Mucosa of descending colon (tissue), 3 donors: ENCODE data around the gene QKI. TPM values are rescaled to one million over a fixed set of nuclear protein-coding genes. Genes with fewer than 3 reads are reported as not detected.

ENCODE experiments used
- ATAC-seq: fragments of 200-7000 bp; cut with Tn5 transposase; one replicate; pipeline ENCODE4 v1.9.1; 2020; ENCODE audit warnings: mild to moderate bottlenecking, moderate library complexity
- DNase-seq, 3 donors: peaks; one replicate each; pipeline ENCODE4 v3.0.0-alpha.2; 2020
- H3K36me3 ChIP-seq: fragments of 200-600 bp; one replicate; pipeline ENCODE4 v1.8.0; 2021; ENCODE audit warnings: low read depth, mild to moderate bottlenecking
- H3K4me1 ChIP-seq: fragments of 200-600 bp; one replicate; pipeline ENCODE4 v1.8.0; 2021; ENCODE audit warnings: low read depth, mild to moderate bottlenecking
- H3K4me3 ChIP-seq: fragments of 200-600 bp; one replicate; pipeline ENCODE4 v1.8.0; 2021; ENCODE audit warnings: mild to moderate bottlenecking
- H3K9me3 ChIP-seq: fragments of 200-600 bp; one replicate; pipeline ENCODE4 v1.8.0; 2021; ENCODE audit warnings: mild to moderate bottlenecking
- intact Hi-C, 2 donors: fragments of 100-400 bp; cut with DNase I in 1 of 2; cut with micrococcal nuclease in 1 of 2; formaldehyde crosslinking; loops; one replicate each; pipeline versions ENCODE4 v1.11.0 to v1.11.1; 2022; cut with DNase I, micrococcal nuclease
- total RNA-seq, 3 donors: library from RNA; stranded (reverse); fragmentation: NEBNext Ultra II Directional in 2 of 3; extraction: Animal tissue kit (Norgen Biotek cat#: 25700) in 2 of 3; gene quantifications; one replicate each; pipeline versions ENCODE4 v1.2.1 to v1.2.4, GENCODE V29; 2021 to 2023
- TF ChIP-seq, protein P1 (sequence below): fragments of 200-600 bp; IDR thresholded peaks from one replicate; pipeline ENCODE4 v1.8.0; 2022; ENCODE audit warnings: antibody characterized with exemption, mild to moderate bottlenecking
- donor health status: DM: no; HTN: no; CAD: no; lungs with moderate emphysema.
- donor health status: DM: no; HTN: no; CAD: no.
- donor health status: DM: no; HTN: yes; CAD: no.

The QKI gene
- total RNA-seq, 3 donors from 2014 or later, result 11.3 to 129 (median 35.8) TPM

DNA sequence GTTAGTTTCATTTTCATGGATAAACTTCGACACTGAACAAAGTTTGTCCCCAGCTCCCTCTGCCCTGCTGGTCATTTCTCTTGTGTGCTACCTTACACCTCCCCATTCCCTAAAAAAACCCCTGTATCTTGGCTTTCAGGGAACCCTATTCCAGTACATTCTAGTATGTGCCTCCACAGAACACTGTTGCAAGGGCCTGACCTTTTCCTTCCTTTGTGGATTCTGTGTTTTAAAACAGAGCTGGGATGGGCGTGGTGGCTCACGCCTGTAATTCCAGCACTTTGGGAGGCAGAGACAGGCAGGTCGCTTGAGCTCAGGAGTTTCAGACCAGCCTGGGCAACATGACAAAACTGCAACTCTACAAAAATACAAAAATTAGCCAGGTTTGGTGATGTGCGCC lies 20.6 kb upstream of the QKI start:
- DNase-seq, result no peak
- Histone ChIP-seq H3K4me1 (no peaks in the 10 kb centered on the region), H3K36me3 (no peaks in the 10 kb centered on the region), H3K9me3 (no peaks in the 10 kb centered on the region), H3K4me3 (no peak overlapping the region)
- TF ChIP-seq, protein P1, sequence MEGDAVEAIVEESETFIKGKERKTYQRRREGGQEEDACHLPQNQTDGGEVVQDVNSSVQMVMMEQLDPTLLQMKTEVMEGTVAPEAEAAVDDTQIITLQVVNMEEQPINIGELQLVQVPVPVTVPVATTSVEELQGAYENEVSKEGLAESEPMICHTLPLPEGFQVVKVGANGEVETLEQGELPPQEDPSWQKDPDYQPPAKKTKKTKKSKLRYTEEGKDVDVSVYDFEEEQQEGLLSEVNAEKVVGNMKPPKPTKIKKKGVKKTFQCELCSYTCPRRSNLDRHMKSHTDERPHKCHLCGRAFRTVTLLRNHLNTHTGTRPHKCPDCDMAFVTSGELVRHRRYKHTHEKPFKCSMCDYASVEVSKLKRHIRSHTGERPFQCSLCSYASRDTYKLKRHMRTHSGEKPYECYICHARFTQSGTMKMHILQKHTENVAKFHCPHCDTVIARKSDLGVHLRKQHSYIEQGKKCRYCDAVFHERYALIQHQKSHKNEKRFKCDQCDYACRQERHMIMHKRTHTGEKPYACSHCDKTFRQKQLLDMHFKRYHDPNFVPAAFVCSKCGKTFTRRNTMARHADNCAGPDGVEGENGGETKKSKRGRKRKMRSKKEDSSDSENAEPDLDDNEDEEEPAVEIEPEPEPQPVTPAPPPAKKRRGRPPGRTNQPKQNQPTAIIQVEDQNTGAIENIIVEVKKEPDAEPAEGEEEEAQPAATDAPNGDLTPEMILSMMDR, result no peak
- no peak for ATAC-seq
- intact Hi-C loops, result no loop called here

DNA sequence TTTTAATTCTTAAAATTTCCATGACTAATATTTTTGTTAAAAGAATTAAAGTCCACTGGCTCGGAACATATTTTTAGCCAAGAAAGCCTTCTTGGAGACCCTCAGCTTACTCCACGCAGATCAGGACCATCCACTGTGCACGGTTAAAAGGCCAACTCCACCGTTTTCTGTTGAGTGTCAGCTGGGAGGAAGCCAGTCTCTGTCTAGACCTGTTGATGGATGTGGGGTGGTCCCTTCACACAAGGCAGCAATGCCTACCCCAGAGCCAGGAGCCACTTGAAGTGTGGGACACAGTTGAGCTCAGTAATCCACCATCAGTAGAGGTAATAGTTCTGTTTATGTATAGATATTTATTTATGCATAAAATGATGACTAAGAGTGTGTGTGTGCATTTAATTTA lies 19.9 kb upstream of the QKI start:
- ATAC-seq, result no peak
- TF ChIP-seq, protein P1, result no peak
- DNase-seq, result no peak
- no peaks in the 10 kb centered on the region for H3K36me3 ChIP-seq
- no peaks in the 10 kb centered on the region for H3K9me3 ChIP-seq
- no peak overlapping the region for H3K4me3 ChIP-seq
- intact Hi-C loops, result no loop called here
- H3K4me1 ChIP-seq, result no peaks in the 10 kb centered on the region

DNA sequence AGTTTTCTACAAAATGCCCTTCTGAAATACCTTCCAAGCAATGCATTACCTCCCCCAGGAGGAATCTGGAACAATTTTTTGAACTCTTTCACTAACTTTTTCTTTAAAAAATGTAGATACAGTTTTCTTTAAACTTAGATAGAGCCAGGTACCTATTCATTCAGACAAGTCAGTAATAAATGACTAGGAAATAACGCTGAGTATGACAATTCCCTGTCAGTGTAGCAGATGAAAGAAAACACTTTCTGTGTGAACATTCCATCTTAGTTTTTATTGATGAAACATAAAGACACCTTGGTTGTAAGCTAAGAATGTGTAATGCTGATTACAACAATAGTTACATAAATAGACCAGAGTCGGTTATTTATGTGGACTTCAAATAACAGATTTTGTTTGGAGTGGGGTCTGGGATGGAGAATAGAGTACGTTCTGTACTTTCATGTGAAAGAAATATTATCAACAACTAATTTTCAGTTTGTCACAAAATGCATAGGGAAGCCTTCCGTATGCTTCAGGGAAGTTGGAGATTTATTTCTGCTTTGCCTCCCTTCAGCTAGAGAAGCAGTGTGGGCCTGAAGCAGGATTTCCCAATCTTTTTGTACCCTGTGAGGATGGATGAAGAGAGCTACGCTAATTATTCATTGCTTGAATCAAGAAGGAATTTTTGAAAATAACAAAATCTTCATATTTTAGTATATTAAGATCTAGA lies 19.2 kb upstream of the QKI start:
- Histone ChIP-seq H3K4me1 (no peaks in the 10 kb centered on the region), H3K9me3 (no peaks in the 10 kb centered on the region), H3K4me3 (no peak overlapping the region), H3K36me3 (no peaks in the 10 kb centered on the region)
- DNase-seq (no peak), ATAC-seq (no peak)
- intact Hi-C loops, result no loop called here
- TF ChIP-seq, protein P1, result no peak

DNA sequence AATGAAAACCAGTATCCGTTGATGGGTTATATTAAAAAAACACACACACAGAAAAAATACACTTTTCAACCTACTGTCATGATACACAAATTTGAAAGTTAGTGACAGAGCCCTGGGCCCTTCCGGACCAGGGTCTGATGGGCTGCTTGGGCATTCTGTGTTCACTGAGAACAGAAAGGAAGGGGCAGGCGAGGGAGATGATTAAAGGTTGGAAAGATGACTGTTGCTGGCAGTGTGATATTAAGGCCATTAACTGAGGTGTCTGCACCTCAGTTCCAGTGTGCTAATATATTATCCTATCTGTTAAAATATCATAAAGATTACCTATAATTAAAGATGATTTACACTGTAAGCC lies 18.7 kb upstream of the QKI start:
- intact Hi-C loops, result no loop called here
- TF ChIP-seq, protein P1, result no peak
- no peak for ATAC-seq
- H3K4me1 ChIP-seq, result no peaks in the 10 kb centered on the region
- no peak for DNase-seq
- H3K9me3 ChIP-seq, result no peaks in the 10 kb centered on the region
- no peaks in the 10 kb centered on the region for H3K36me3 ChIP-seq
- H3K4me3 ChIP-seq, result no peak overlapping the region

DNA sequence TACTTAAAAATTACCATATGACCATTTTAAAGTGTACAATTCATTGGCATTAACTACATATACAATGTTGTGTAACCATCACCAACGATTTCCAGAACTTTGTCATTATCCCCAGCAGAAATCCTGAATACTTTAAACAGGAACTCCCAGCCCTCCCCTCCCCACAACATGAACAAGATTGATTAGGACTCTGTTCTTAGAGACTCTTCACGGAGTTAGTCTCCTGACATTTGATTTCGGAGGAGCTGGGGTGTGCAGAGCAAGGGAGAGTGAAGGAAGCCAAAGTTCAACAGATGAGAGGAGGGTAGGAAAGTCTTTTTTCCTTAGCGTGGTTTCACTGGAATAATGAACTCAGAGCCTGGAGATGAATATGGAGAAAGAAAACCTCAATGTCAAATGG lies 17.2 kb upstream of the QKI start:
- H3K36me3 ChIP-seq, result no peaks in the 10 kb centered on the region
- intact Hi-C loops, result no loop called here
- TF ChIP-seq, protein P1, result no peak
- no peaks in the 10 kb centered on the region for H3K9me3 ChIP-seq
- no peaks in the 10 kb centered on the region for H3K4me1 ChIP-seq
- no peak for DNase-seq
- ATAC-seq, result no peak
- no peak overlapping the region for H3K4me3 ChIP-seq

DNA sequence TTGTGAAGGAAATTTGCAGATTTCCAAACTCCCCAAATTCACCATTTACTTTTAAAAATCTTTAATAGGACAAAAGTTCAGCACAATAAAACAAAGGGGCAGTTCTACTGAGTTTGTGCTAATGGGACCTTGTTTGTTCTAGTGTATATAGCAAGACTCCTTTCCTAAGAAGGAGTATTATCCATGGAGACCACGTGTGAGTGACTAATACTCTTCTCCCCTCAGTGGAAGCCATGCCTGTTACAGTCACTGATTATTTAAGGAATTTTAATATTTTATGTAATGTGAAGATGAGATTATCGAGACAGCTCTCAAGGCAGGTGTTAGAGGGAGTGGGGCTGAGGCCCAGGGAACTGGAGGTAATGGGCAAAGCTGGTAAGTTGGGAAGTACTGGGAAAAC lies 16.4 kb upstream of the QKI start:
- intact Hi-C loops, result no loop called here
- TF ChIP-seq, protein P1, result no peak
- Histone ChIP-seq H3K4me1 (no peaks in the 10 kb centered on the region), H3K9me3 (no peaks in the 10 kb centered on the region), H3K36me3 (no peaks in the 10 kb centered on the region), H3K4me3 (no peak overlapping the region)
- ATAC-seq, result no peak
- no peak for DNase-seq
